ENCODE measurements around the gene ZBTB20.

ZBTB20 gene

GRCh38 chr3:114344492-114344891 lies 802.6 kb downstream of the ZBTB20 start:
- no peak for DNase-seq

- no peak for DNase-seq
Observed at GRCh38 chr3:114338651-114339357, 808.3 kb downstream of the ZBTB20 start.

- no peak for DNase-seq
Observed at GRCh38 chr3:114336857-114337256, 810.2 kb downstream of the ZBTB20 start.

DNA sequence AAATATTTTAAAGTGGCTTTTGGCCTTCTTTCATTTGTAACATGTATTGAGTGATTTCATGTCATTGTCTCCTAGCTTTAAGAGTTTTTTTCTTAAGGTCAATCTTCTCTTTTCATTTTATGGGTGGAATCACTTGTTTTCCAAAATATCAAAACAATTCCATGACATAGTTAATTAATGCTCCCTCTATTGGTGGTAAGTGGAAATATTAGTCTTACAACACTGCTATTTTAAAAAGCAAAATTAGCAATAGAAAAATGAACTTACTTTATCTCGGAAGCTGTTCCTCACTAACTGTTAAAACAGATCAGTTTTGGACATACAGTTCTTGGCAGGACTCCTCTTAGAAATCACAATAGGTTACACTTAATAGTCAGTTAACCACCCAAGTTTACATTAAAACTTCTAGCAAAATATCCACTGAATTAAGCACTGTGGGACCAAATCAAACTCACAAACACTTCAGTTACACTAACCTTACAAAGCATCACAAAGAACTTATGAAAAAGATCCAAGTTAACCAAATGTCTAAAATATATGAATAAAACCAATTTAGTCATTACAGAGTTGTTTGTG lies 810.9 kb downstream of the ZBTB20 start:
- no peak for DNase-seq

DNA sequence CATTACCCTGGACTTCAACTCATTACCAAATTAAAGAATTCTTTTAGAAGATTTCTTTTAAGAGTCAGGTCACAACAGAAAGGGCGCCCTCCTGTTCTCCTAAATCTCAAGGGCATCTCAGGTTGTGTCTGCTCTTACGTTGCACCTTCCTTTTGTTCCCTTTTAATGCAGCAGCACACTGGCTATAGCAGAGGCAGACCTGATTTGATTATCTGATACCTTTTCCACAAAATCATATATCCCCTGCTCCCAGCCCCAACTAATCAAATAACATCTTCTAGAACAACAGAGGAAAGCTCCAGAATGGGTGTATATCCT lies 813.2 kb downstream of the ZBTB20 start:
- no peak for DNase-seq

DNA sequence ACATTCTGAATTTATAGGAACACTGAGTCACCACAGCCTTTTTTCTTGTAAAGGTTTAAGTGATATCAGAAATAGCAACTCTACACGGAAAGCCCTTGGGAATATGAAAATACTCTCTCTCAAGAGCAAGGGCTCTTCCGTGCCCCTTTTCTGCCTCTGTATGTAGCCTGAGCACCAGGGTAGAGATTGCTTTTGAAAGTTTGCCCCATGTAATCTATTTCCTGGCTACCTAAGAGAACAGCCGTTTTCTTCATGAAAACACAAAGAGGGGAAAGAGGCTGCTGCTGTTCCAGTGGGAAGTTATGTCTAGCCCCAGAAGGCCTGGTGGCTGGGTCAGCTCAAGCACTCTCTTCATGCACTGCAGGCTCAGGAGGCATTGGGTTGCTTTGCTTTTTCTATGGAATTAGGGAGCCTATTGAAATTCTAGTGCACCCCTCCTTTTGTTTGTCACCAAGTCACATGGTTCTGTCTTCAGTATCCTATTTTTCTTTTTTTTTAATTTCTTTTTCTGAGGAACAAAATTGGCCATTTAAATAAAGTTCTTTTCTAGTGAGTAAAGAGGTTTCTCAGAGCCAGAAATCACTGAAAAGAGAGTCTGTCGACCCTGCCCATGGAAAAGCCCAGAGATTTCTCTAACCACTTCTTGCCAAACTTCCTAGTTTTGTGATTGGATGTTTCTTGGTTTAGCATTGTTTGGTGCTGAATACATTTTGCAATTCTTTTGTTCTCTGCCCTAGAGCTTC lies 813.7 kb downstream of the ZBTB20 start:
- no peak for DNase-seq

DNA sequence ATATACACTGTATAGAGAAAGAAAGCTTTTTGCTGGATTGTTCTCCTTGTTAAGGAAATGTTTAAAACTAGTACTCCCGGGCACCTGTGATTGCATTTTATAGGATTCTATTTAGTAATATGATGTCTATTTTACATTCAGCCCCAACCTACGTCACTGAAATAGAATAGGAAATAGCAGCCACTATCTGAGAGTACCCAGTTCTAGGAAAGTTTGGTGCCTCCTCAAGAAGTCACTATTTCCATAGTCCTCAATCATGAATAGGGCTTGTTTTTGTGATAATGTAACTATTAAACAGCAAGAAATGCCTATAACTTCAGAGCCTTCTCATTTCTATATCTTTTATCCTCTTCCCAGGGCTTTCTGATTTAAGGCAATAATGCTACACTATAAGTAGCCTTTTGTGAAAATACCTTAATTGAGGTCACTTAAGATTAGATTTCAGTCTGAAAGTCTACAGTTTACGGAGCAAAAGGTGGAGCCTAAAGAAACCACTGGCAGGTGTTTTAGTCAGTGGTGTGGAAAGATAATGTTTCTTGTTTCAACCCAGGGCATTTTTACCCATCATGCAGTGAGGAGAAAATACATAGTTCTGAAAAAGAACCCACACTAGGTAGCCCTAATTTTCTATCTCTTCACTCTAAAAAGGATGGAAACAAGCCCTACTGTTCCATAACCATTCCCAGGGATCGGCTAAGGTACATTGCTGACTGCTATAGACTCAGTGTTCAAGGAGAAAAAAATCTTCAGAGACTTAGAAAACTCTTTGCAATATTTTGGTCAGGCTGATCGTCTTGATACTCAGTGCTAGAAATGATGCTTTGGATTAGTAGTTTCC lies 814.5 kb downstream of the ZBTB20 start:
- DNase-seq, result no peak

- no peak for DNase-seq
Observed at GRCh38 chr3:114331710-114332109, 815.4 kb downstream of the ZBTB20 start.

DNA sequence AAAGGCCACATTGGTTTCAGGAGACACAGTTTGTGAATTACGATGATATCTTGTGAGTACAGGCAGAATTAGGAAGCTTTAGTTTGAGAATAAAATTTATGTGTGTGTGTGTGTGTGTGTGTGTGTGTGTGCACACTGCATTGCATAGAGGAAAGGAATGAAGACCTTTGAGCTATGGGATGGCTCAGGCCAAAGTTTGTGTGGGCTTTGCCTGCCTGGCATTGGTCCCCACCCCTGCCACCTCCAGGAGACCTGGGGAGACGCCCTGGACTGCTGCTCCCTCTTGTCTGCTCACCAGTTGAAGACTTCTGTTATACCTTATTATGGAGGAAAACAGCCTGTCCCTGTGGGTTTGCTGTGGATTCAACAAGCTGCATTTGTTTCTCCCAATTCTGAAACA lies 816.1 kb downstream of the ZBTB20 start:
- no peak for DNase-seq

DNA sequence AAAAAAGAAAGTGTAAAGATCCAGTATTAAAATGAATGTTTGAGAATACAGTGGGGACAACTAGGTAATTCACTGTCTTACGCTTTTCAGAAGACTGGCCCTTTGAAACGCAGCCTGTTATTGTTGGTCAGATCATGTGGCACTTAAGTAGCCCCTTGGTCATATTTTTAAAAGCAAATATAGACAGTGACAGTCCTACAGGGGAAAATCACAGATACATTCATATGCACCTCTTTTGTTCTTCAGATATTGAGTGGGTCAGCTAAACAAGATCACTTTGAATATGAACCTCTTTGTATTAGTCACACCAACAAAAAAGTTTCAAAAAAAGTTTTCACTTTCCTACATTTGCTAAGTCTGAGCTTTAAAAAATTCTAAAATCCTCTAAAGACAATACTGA lies 817.3 kb downstream of the ZBTB20 start:
- no peak for DNase-seq

DNA sequence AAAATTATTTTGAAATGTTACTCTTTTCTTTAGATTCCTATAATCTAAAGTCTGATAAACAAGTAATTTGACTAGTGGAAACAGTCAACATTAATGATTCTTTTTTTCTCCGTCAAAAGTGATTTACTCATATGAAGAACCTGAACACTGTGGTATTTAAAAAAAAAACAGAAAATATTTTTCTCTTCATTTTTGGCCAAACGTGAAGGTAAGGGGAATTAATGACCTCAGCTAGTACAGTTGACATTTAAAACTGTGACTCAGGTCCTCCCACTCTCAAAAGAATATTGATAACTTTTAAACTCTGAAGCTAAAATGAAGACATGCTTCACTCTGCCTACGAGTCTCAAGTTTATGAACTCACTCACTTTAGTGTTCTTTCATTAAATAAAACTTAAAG lies 818.7 kb downstream of the ZBTB20 start:
- no peak for DNase-seq

GRCh38 chr3:114327665-114328064 lies 819.4 kb downstream of the ZBTB20 start:
- DNase-seq, result no peak

DNA sequence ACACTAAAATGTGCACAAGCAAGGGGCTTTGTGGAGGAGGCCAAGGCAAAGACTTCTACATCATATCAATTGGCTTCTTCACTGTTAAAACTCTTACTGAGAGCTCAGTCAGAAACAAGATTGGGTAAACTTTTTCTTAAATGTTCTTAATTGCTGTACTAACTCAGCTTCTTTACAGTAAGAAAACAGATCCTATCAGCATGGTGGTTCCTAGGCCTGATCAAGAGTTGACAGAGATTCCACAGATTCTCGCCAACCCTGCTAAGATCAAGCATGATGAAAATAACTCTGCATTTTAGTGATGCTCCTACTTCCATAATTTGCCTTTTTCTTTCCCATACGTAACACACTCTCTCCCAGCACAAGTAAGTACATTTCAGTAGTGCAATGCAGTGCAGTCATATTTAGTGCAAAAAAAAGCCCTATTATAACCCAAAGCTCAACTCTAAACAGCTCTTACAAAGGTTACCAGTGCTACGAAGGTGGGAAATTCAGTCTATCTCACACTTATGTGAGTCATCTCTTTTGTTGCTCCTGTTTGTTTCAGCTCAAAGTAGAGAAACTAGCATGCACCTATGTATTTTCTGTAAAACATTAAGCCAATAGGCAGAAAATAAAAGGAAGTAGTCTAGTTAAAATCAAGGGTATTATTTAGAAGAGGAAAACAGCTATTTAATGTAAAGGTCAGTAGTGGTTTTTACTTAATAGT lies 823.4 kb downstream of the ZBTB20 start:
- no peak for DNase-seq

- DNase-seq, result no peak
Observed at GRCh38 chr3:114320246-114320645, 826.8 kb downstream of the ZBTB20 start.

DNA sequence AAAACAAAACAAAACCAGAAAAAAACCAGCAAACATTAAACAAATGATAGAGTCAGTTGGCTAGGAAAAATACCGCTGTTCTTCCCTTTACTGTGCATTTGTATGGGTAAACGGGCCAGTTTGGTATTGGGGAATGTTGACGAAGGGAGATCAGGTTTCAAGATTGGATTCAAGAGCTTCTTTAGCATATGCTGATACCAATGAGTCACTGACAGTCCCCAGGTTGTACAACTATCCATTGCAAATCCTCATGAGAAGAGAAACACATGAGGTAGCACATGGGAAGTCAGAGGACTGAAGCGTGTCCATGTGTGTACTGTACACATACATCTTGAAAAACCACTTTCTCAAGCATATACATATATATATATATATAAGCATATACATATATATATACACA lies 827.6 kb downstream of the ZBTB20 start:
- DNase-seq, result no peak

- DNase-seq, result no peak
Observed at GRCh38 chr3:114318295-114318694, 828.8 kb downstream of the ZBTB20 start.

DNA sequence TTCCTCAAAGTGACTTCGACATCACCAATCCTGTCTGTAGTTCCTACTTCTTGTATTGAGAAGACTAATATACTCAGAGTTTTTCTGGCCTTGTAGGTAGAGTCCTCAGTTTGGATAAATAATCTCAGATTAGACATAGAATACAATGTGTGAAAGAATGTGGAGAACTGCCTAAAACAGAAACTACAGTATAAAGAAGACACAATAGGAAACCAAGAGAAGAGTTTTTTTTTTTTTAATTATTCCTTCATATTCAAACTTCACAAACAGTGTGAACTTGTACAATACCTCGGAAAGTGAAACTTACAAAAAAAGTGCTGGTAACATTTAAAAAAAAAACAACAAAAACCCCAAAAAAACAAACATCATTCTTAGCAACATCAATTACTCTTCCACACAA lies 832.8 kb downstream of the ZBTB20 start:
- no peak for DNase-seq

- DNase-seq, result no peak
Observed at GRCh38 chr3:114313426-114313825, 833.7 kb downstream of the ZBTB20 start.

- DNase-seq, result no peak
Observed at GRCh38 chr3:114310695-114311094, 836.4 kb downstream of the ZBTB20 start.

DNA sequence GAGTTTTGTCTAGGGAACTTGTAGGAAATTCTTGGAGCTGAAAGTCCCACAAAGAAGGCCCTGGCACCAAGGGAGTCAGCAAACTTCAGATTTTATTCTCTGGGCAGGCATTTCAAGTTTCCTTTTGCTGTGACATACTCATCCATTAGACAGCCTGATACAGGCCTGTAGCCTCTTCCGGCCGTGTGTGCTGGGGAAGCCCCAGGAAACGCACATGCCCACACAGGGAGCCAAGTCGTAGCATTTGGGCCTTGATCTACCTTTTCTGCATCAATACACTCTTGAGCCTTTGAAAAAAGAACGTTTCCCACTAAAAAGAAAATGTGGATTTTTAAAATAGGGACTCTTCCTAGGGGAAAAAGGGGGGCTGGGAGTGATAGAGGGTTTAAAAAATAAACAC lies 838.3 kb downstream of the ZBTB20 start:
- no peak for DNase-seq

DNA sequence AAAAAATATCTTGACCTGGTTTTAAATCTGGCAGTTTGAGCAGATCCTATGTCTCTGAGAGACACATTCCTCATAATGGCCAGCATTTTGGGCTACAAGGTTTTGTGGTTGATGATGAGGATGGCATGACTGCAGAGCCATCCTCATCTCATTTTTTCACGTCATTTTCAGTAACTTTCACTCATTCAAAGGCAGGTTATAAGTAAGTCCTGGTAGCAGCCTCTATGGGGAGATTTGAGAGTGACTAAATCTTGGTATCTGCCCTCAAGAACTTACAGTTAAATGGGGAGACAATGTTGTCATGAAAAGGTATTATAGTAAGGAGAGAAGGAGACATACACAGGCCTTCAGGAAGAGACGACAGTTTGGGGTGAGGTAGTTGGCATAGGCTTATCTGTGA lies 838.7 kb downstream of the ZBTB20 start:
- DNase-seq, result no peak

GRCh38 chr3:114307832-114308231 lies 839.3 kb downstream of the ZBTB20 start:
- DNase-seq, result no peak

Measured in retina (tissue), 1 donor.